ENCODE results near the gene RAMP1.

Gene RAMP1

GRCh38 chr2:237935740-237936452 lies 76.5 kb downstream of the RAMP1 start:
- Histone ChIP-seq H3K4me3 (replicated peaks; ENCODE audit: low read depth, low read length) (no peak overlapping the region), H3K36me3 (ENCODE audit: control insufficient read depth, insufficient read depth, low read length) (no peaks in the 10 kb centered on the region), H3K27me3 (replicated peaks; ENCODE audit: control insufficient read depth, insufficient read depth, low read length) (no peaks in the 10 kb centered on the region)
- TF ChIP-seq, protein P1, sequence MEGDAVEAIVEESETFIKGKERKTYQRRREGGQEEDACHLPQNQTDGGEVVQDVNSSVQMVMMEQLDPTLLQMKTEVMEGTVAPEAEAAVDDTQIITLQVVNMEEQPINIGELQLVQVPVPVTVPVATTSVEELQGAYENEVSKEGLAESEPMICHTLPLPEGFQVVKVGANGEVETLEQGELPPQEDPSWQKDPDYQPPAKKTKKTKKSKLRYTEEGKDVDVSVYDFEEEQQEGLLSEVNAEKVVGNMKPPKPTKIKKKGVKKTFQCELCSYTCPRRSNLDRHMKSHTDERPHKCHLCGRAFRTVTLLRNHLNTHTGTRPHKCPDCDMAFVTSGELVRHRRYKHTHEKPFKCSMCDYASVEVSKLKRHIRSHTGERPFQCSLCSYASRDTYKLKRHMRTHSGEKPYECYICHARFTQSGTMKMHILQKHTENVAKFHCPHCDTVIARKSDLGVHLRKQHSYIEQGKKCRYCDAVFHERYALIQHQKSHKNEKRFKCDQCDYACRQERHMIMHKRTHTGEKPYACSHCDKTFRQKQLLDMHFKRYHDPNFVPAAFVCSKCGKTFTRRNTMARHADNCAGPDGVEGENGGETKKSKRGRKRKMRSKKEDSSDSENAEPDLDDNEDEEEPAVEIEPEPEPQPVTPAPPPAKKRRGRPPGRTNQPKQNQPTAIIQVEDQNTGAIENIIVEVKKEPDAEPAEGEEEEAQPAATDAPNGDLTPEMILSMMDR (IDR thresholded peaks at IDR 0.05; ENCODE audit: insufficient read depth, low read length, poor library complexity, severe bottlenecking), result no peak
- DNase-seq (ENCODE audit: extremely low read depth, insufficient read length), result no peak

DNA sequence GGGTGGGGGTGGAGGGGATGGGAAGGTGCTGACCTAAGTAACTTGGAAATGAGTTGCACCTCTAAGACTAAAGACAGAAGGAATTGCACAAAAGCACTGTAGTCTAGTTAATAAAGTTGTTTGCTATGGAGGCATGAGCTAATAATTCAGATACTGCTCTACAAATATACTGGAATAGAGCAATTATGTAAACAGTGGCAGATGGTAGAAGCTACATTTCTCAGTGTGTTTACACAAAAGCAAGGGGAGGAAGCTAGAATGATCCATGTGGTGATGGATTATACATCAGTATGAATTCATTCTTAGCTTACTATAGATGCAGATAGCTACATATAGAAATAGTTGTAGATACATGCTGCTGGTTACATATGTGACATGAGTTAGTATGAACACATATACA lies 79.8 kb downstream of the RAMP1 start:
- H3K27me3 ChIP-seq (replicated peaks; ENCODE audit: control insufficient read depth, insufficient read depth, low read length), result no peaks in the 10 kb centered on the region
- no peaks in the 10 kb centered on the region for H3K36me3 ChIP-seq (ENCODE audit: control insufficient read depth, insufficient read depth, low read length)
- TF ChIP-seq, protein P1 (IDR thresholded peaks at IDR 0.05; ENCODE audit: insufficient read depth, low read length, poor library complexity, severe bottlenecking), result no peak
- no peak overlapping the region for H3K4me3 ChIP-seq (replicated peaks; ENCODE audit: low read depth, low read length)
- no peak for DNase-seq (ENCODE audit: extremely low read depth, insufficient read length)

- H3K27me3 ChIP-seq (replicated peaks; ENCODE audit: control insufficient read depth, insufficient read depth, low read length), result no peaks in the 10 kb centered on the region
- TF ChIP-seq, protein P1 (IDR thresholded peaks at IDR 0.05; ENCODE audit: insufficient read depth, low read length, poor library complexity, severe bottlenecking), result no peak
Measured at GRCh38 chr2:237940828-237941227, 81.4 kb downstream of the RAMP1 start.

GRCh38 chr2:237941239-237941638 lies 81.8 kb downstream of the RAMP1 start:
- TF ChIP-seq, protein P1 (IDR thresholded peaks at IDR 0.05; ENCODE audit: insufficient read depth, low read length, poor library complexity, severe bottlenecking), result no peak
- no peak for DNase-seq (ENCODE audit: extremely low read depth, insufficient read length)
- no peaks in the 10 kb centered on the region for H3K27me3 ChIP-seq (replicated peaks; ENCODE audit: control insufficient read depth, insufficient read depth, low read length)

More at GRCh38 chr2:237940828-237941227, 81.4 kb downstream of the RAMP1 start:
- no peak for DNase-seq (ENCODE audit: extremely low read depth, insufficient read length)
- no peak overlapping the region for H3K4me3 ChIP-seq (replicated peaks; ENCODE audit: low read depth, low read length)
- H3K36me3 ChIP-seq (ENCODE audit: control insufficient read depth, insufficient read depth, low read length), result no peaks in the 10 kb centered on the region

GRCh38 chr2:237942513-237942899 lies 83.1 kb downstream of the RAMP1 start:
- no peak for DNase-seq (ENCODE audit: extremely low read depth, insufficient read length)
- no peaks in the 10 kb centered on the region for H3K27me3 ChIP-seq (replicated peaks; ENCODE audit: control insufficient read depth, insufficient read depth, low read length)
- TF ChIP-seq, protein P1 (IDR thresholded peaks at IDR 0.05; ENCODE audit: insufficient read depth, low read length, poor library complexity, severe bottlenecking), result no peak
- no peak overlapping the region for H3K4me3 ChIP-seq (replicated peaks; ENCODE audit: low read depth, low read length)
- H3K36me3 ChIP-seq (ENCODE audit: control insufficient read depth, insufficient read depth, low read length), result no peaks in the 10 kb centered on the region

More at GRCh38 chr2:237941239-237941638, 81.8 kb downstream of the RAMP1 start:
- no peak overlapping the region for H3K4me3 ChIP-seq (replicated peaks; ENCODE audit: low read depth, low read length)
- H3K36me3 ChIP-seq (ENCODE audit: control insufficient read depth, insufficient read depth, low read length), result no peaks in the 10 kb centered on the region
